Dermis microvascular lymphatic vessel endothelial cell (primary cell): ENCODE data around the gene TLE2. TPM values are rescaled to one million over a fixed set of nuclear protein-coding genes. Genes with fewer than 3 reads are reported as not detected.
A peak's percentile ranks its signal among the peaks of the same experiment; 100 is the strongest.
"Not testable (repeated sequence)": the region's sequence is repeated elsewhere in the genome, so short reads cannot be mapped to it uniquely, and the experiment has no call there.

Experiments
- DNase-seq, 2 donors: peaks; one replicate each; pipeline versions ENCODE4 v3.0.0 to v3.0.0-alpha.2; 2010; ENCODE audit warnings: low read depth in 2 of 2
- total RNA-seq: library from RNA; depleted of rRNA; stranded (reverse); fragments of >200 nt; gene quantifications from 2 replicates; pipeline ENCODE4 v1.2.1, GENCODE V29; 2014

TLE2 gene
- total RNA-seq, 1 donor from 2014 or later: 2.7 TPM

- DNase-seq: no peak
Observed at GRCh38 chr19:3014135-3014534, 14.9 kb downstream of the TLE2 start.

DNA sequence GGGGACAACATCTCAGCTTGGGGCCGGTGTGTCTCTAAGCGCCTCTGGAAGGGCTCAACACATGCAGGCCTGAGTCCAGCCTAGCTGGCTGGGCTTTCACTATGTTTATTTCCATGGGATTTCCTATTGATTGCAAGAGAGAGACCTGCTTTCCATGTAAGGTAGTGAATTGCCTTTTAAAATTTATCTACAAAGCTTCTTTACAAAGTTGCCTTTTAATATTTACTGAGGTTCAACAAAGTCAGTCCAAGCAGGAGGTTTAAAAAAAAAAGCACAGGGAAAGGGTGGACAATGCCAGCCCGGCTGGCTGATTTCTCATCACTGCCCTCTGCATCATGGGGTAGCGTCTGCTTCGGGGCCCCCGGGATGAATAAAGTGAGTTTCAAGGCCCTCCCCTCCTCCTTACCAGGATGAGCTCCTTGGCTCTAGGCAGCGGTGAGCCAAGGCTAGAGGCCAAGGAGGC is 15.8 kb downstream of the TLE2 start:
- no peak for DNase-seq

DNA sequence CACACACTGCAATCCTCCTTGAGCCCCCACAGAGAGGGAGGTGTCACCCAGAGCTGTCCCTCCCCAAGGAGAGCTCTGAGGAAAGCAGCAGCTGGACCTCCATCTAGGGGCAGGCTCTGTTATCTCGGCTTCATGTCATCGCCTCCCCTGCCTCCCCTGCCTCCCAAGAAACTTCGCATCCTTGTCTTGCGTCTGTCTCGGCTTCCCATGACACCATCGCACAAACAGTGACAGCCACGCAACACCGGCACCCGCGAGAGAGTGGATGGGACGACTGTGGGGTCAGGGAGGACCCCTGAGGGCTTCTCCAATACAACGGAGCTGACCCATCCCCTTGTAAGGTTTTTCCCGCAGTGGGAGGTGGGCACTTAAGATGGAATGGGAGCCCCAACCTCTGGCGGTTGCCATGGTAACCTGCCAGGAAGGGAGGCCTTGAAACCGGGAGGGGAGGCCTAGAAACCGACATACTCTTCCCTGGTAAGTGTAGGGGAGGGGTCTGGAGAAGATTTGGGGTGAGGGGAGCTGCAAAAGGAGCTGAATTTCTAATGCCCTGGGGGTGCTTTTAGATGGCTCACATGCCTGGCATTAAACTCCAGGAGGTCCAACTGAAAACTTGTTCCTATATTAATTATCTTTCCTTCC is 16.3 kb downstream of the TLE2 start:
- no peak for DNase-seq

DNA sequence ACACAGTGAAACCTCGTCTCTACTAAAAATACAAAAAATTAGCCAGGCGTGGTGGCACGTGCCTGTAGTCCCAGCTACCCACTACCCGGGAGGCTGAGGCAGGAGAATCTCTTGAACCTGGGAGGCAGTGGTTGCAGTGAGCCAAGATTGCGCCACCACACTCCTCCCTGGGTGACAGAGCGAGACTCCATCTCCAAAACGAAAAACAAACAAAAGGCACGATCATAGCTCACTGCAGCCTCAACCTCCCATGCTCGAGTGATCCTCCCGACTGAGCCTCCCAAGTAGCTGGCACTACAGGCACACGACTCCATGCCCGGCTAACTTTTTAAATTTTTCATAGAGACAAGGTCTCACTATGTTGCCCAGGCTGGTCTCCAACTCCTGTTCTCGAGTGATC is 17.0 kb downstream of the TLE2 start:
- DNase-seq: not testable (repeated sequence)

DNA sequence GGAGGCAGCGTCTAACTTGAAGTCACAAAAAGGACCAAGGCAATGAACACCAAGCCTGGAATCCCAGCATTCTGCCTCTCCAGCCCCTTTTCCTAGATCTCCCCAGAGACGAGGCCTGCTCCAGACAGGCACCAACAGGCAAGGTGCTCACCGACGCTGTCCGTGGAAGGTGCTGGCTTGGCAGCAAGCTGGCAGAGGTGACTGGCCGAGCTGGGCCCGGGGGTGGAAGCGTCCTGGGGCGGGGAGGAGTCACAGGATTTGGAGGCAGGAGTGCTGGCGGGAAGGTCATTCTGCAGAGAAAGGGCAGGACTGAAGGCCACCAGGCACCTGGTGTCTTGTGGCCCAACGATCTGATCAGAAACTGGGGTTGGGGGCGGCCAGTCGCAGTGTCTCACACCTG is 18.2 kb downstream of the TLE2 start:
- no peak for DNase-seq

DNA sequence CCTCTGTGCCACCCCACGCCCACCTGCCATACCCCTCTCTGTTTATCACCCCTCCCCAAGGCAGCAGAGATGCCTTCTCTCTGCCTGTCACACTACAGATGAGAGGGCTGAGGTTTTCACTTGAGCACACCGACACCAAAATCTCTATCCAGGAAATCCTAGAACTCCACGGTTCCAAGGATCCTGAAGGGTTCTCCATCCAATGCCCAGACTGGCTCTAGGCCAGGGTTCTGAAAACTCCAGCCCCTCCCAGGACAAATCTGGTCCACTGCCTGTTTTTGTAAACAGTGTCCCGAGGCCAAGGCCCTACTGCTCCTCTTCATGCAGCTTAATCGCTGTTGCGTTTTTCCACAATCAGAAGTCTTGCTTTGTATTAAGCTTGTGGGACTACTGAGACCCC is 20.1 kb downstream of the TLE2 start:
- DNase-seq: no peak

- DNase-seq: no peak
Observed at GRCh38 chr19:3007975-3008374, 21.1 kb downstream of the TLE2 start.

DNA sequence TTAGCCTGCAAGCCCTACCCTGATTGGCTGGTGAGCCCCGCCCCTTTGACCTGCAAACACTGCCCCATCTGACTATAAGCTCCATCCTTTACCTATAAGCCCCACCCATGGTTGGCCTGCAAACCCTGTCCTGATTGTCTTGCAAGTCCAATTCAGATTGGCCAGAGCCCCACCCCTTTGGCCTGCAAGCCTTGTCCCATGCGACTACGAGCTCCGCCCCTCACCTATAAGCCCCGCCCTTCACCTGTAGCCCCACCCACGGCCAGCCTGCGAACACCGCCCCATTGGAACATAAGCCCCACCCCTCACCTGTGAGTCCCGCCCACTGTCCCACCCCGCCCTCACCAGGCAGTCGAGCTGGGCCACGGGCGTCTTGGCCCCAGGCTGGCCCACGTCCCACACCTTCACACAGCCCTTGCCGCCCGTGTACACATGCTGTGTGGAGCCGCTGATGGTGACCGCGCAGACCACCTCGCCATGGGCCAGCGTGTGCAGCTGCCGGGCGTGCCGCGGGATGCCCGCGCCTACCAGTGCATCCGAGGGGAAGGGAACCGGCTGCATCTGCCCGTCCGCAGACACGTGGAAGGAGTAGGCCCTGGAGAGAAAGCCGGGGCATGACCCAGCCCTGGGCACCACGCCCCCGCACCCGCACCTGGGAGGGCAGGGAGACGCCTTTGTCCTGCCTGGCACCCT is 22.9 kb downstream of the TLE2 start:
- DNase-seq: no peak

DNA sequence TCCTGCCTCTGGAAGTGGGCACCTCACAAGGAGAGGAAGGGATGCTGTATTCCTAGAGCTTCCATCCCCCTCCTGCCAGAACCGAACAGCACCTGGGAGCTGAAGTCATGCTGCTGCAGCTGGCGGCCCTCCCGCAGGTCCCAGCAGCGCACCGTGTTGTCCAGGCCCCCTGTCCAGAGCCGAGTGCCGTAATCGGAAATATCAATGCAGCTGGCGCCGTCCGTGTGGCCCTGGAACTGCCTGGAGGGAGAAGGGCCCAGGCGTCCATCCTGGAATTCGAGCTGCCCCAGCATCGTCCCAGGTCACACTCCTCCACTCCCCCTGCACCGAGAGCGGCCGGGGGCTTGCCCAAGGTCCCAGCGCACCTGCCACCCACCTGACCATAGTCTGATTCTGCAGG is 23.7 kb downstream of the TLE2 start:
- no peak for DNase-seq

GRCh38 chr19:3004522-3004921 is 24.6 kb downstream of the TLE2 start:
- DNase-seq: no peak

- DNase-seq: no peak
Observed at GRCh38 chr19:3003046-3003445, 26.0 kb downstream of the TLE2 start.

DNA sequence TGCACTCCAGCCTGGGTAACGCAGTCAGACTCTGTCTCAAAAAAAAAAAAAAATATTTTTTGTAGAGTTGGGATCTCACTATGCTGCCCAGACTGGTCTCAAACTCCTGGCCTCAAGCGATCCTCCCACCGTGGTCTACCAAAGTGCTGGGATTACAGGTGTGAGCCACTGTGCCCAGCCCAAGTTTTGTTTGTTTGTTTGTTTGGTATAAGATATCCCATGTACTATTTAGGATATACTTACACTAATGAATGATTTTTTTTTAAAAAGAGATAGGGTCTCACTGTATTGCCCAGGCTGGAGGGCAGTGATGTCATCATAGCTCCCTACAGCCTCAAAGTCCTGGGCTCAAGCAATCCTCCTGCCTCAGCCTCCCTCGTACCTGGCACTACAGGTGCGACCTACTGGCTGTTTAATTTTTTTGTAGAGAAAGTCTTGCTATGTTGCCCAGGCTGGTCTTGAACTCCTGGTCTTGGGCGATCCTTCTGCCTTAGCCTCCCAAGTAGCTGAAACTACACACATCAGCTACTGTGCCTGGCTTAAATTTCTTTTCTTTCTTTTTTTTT is 27.8 kb downstream of the TLE2 start:
- DNase-seq: no peak

GRCh38 chr19:2998642-2999041 is 30.4 kb downstream of the TLE2 start:
- no peak for DNase-seq

DNA sequence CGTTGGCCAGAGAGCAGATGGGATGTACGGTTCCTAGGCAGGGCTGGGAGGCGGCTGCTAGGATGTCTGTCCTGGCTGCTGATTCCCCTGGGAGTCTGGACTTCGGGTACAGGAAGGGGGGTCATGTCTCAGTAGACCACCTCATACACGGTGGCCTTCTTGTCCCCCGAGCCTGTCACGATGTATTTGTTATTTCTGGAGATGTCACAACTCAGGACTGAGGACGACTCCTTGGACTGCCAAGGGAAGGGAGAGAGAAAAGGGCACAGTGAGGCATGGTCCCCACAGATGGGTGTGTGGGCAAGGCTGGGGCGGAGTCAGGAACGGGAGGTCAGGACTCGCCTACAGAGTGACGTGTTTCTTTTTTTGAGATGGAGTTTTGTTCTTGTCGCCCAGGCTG is 31.4 kb downstream of the TLE2 start:
- no peak for DNase-seq

DNA sequence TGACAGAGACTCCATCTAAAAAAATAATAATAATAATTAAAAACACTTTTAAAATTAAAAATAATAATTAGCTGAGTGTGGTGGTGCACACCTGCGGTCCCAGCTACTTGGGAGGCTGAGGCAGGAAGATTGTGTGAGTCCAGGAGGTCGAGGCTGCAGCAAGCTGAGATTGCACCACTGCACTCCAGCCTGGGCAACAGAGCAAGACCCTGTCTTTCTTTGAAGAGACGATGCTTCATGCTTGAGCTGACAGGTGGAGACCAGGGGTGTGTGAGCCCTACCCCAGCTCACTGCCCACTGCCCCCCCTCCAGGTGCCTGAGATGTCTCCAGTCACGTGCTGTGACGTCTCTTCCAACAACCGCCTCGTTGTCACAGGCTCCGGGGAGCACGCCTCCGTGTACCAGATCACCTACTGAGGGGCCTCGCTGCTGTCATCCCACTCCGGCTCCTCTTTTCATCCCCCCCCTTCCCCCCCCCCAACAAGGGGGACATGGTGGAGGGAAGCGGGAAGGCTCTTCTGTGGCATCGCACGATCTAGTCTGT is 34.4 kb downstream of the TLE2 start:
- no peak for DNase-seq

DNA sequence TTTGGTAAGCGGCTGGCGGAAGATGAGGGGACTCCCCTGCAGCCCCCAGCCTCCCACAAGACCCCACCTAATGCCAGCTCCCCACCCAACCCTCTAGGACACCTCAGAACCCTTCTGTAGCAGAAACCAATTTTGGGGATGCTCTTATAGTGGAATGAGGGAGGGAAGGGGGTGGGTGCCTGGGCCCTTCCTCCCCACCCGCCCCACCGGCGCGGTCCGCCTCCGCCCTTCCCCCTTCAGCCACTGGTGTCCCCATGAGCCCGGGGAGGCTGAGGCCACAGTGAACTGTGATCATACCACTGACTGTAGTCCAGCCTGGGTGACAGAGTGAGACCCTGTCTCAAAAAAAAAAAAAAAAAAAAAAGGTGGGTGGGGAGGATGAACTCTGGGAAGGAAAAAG is 35.5 kb downstream of the TLE2 start:
- DNase-seq: no peak

DNA sequence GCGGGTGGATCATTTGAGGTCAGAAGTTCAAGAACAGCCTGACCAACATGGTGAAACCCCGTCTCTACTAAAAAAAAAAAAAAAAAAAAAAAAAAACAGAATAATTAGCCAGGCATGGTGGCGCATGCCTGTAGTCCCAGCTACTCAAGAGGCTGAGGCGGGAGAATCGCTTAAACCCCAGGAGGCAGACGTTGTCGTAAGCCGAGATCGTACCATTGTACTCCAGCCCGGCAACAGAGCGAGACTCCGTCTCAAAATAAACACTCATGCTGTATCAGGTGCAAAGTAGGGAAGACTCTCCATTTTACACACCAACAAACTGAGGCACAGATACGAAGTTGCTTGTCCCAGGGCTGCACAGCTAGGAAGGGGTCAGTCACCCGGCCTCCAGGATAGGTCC is 36.1 kb downstream of the TLE2 start:
- no peak for DNase-seq

DNA sequence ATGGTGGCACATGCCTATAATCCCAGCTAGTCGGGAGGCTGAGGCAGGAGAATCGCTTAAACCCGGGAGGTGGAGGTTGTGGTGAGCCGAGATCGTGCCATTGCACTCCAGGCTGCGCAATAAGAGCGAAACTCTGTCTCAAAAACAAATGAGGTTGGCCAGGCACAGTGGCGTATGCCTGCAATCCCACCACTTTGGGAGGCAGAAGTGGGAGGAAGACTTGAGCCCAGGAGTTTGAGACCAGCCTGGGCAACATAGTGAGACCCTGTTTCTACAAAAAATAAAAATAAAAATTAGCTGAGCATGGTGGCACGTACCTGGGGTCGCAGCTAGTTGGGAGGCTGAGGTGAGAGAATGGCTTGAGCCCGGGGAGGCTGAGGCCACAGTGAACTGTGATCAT is 36.7 kb downstream of the TLE2 start:
- DNase-seq: not testable (repeated sequence)

GRCh38 chr19:2989236-2989946 is 39.7 kb downstream of the TLE2 start:
- DNase-seq: no peak

DNA sequence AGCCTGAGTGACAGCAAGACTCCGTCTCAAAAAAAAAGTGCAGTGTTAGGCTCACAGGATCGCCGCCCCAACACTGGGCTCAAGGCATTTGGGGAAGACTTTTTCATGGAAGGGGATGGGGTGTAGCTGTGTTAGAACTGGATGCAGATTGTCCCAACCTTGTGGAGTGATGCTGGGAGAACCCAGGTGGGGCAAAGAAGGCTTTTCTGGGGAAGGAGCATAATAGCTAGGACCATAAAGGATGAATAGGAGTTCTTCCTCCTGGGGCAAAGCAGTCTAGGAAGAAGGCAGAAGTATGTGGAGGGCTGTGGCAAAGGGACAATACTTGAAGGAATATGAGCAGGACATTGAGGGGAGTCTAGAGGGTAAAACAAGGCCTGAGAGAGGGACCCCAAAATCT is 40.5 kb downstream of the TLE2 start:
- DNase-seq: no peak

DNA sequence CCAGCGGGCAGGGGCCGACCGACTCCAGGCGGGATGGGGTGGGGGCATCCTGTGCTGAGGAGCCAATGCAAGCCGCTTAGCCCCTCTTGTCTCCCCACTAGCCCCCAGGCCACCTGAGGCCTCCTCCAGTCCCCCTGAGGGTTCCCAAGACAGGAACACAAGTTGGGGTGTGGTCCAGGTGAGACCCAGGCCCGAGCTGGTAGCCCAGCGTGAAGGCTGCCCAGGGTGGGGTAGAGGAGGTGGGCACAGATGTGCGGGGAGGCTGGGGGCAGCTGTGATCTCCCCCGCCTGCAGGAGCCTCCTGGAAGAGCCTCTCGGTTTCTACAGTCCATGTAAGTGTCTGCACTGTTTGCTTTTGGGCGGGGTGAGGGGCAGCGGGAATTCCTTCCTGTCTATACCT is 41.3 kb downstream of the TLE2 start:
- DNase-seq: no peak

DNA sequence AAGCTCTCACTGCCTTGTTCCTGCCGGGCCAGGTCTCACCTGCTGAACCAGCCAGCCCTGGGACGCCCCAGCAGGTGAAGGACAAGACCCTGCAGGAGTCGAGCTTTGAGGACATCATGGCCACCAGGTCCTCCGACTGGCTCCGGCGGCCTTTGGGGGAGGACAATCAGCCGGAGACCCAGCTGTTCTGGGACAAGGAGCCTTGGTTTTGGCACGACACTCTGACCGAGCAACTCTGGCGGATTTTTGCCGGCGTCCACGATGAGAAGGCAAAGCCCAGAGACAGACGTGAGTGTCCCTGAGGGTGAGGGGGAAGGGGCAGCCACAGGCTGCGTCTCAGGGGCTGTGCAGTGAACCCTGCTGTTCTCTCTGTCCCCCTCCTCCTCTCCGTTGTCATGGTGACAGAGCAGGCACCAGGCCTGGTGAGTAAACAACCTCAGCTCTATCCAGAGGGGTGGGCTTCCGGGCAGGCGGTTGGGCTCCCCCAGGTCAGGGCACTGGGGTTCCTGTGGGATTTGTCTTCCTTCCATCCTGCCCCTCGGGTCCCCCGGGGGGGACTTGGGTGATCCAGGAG is 42.0 kb downstream of the TLE2 start:
- peak in 1 of 2 donors; percentile 52 for DNase-seq
